Measurements from ENCODE around the gene EPHX1. TPM values are rescaled to one million over a fixed set of nuclear protein-coding genes. Genes with fewer than 3 reads are reported as not detected.
"Not testable (repeated sequence)": the region's sequence is repeated elsewhere in the genome, so short reads cannot be mapped to it uniquely, and the experiment has no call there.

The EPHX1 gene
- 1 to 10 TPM; 2.7 to 4.3 TPM for total RNA-seq

DNA sequence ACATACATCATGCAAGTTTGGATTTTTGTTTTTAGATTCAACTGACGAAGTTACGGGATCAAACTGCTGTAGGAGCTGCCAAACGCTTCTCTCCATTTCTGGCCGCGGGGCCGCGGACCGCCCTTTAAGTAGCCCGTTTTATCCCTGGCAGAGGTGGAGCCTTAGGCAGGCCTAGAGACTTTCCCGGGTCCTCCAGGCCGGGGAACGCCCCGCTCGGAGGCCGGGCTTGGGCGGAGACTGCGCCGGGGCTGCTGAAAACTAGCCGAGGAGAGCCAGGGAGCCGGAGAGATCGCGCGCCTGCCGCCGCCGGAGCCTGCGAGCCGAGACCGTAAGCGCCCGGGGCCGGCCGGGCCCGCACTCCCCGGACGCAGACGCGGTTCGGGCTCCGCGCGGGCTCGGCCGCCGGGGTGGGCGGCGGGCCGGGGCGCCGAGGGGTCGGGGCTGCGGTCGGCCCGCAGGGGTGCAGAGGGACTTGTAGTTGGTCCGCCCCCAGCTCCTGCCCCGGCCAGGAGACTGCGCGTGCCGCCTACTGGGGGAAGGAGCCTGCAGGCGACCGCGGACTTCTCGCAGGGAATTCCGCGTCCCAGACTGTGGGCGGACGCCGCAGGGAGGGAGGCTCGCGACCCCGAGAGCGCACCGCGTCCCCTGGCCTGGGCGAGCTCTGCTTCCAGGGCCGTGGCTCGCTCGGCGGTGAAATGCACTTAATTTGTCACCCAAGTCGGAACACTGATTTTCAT, at the start of gene EPHX1:
TSS of gene EPHX1 (plus strand) at position 283 of the 737 bp plus-strand sequence. CDS start 18,606 bp downstream, outside the sequence.
- H3K27ac Mint-ChIP-seq, result no peak within 1 kb of the TSS
- H3K4me3 Mint-ChIP-seq, result peak within 1 kb of the TSS; percentile 79
- H3K9me3 Mint-ChIP-seq, result no peaks in the 10 kb centered on the region
- H3K27me3 Mint-ChIP-seq, result peaks cover 5% of the 10 kb centered on the region
- H3K36me3 Mint-ChIP-seq, result no peaks in the 10 kb centered on the region
- DNase-seq, result peak; percentile 79
- H3K4me1 Mint-ChIP-seq, result peaks cover 13% of the 10 kb centered on the region

DNA sequence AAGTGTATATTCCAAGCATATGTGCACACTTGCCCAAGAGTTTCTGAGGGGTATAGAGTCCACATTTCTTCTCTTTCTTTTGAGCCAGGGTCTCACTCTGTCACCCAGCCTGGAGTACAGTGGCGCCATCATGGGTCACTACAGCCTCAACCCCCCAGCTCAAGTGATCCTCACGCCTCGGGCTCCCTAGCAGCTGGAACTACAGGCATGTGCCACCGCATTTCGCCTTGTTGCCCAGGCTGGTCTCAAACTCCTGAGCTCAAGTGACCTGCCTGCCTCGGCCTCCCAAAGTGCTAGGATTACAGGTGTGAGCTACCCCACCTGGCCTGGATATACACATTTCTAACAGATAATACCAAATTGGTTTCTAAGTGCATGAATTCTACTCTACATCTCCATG, 49.4 kb upstream of the EPHX1 start:
- H3K36me3 Mint-ChIP-seq, result no peaks in the 10 kb centered on the region
- no peaks in the 10 kb centered on the region for H3K9me3 Mint-ChIP-seq
- no peak overlapping the region for H3K4me3 Mint-ChIP-seq
- no peak for DNase-seq
- H3K27ac Mint-ChIP-seq, result no peak overlapping the region
- no peaks in the 10 kb centered on the region for H3K27me3 Mint-ChIP-seq
- H3K4me1 Mint-ChIP-seq, result no peaks in the 10 kb centered on the region

DNA sequence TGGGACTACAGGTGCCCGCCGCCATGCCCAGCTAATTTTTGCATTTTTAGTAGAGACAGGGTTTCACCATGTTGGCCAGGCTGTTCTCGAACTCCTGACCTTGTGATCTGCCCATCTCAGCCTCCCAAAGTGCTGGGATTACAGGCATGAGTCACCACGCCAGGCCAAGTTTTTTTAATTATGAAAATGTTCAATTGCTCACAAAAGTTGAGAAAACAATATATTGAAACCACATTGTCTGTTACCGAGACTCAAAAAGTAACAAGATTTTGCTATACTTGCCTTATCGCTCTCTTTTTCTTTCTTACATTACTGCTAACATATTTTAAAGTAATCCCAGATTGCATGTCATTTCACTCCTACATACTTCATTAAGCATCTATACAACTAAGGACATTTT, 48.5 kb upstream of the EPHX1 start:
- H3K27ac Mint-ChIP-seq, H3K27me3 Mint-ChIP-seq, DNase-seq, H3K36me3 Mint-ChIP-seq, H3K4me1 Mint-ChIP-seq, H3K4me3 Mint-ChIP-seq, H3K9me3 Mint-ChIP-seq: not testable (repeated sequence)

DNA sequence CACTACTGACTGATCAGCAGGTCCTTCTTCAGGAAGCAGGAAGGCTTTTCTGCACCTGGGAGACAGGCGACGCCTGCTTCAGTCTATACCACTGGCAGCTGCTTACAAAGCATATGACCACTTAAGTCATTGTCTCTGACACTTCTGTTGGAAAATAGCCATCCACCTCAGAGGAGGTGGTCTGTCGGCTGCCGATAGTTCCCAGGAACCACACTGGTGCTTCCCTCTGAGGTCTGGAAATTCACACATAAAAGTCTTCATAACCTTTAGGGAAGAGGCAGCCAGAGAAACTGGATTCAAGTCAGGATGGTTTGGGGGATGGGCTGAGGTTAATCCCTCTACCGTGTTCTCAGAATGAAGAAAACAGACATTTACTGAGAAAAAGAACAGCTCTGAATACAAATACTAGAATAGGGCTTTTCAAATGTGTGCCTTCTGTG, 47.9 kb upstream of the EPHX1 start:
- no peak for DNase-seq
- H3K9me3 Mint-ChIP-seq, result no peaks in the 10 kb centered on the region
- no peak overlapping the region for H3K27ac Mint-ChIP-seq
- H3K36me3 Mint-ChIP-seq, result no peaks in the 10 kb centered on the region
- H3K4me1 Mint-ChIP-seq, result no peaks in the 10 kb centered on the region
- no peaks in the 10 kb centered on the region for H3K27me3 Mint-ChIP-seq
- H3K4me3 Mint-ChIP-seq, result no peak overlapping the region

DNA sequence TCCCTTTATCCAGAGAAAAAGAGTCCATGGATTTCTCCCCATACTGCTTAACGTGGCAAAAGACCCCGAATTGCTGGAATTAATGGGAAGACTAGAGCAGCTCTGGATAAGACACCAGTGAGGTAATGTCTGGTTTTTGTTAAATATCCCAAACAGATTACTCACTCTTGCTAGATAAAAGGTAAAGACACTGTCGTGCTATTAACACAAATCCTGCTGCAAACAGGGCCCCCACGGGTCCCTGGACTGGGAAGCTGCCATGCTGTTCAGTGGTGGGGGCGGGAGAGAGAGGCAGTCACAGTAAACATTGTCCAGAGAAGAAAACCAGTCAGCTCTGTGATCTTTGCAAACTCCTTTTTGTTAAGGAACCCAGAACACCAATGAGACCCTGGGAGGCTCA, 47.5 kb upstream of the EPHX1 start:
- Mint-ChIP-seq H3K27ac (no peak overlapping the region), H3K36me3 (no peaks in the 10 kb centered on the region)

DNA sequence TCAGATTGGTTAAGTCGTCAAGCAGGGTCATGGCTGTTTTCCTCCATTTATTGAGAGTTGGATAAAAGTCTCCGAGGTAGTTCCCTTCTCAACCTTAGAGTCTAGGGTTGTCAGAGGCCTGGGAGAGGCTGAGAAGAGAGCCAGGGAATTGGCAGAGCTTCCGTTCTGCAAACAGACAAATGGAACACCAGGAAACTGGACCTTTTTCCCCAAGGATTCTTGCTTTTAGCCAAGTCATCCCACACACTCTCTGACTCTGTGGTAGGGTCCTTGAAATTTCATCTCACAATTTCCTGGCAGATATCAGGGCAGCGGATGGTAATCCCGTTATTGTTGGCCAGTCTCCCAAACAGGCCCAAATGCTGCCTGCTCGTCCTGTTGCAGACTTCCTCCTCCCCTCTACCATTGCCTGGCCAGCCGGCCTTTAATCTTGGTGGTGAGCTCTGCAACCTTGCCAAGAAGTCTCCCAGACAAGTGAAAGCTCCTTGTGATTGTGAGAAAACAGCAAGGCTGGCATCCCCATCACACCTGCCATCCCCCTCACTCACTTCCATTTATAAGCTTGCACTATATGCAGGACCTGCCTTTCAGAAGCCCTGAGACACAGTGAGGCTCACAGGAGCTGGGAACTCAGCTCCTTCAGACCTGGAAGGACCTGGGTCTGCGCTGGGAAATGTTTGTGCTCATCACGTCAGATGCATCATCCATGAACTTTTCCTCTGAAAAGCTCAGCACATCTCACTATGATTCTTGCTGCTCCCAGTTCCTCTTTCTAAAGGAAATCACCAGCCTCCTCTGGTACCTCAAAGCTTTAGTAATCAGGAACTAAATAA, 46.0 kb upstream of the EPHX1 start:
- Mint-ChIP-seq H3K27ac (no peak overlapping the region), H3K4me3 (no peak overlapping the region), H3K4me1 (no peaks in the 10 kb centered on the region)

More for the DNA sequence above, 47.5 kb upstream of the EPHX1 start:
- no peak for DNase-seq
- Mint-ChIP-seq H3K4me1 (no peaks in the 10 kb centered on the region), H3K4me3 (no peak overlapping the region), H3K9me3 (no peaks in the 10 kb centered on the region), H3K27me3 (no peaks in the 10 kb centered on the region)

DNA sequence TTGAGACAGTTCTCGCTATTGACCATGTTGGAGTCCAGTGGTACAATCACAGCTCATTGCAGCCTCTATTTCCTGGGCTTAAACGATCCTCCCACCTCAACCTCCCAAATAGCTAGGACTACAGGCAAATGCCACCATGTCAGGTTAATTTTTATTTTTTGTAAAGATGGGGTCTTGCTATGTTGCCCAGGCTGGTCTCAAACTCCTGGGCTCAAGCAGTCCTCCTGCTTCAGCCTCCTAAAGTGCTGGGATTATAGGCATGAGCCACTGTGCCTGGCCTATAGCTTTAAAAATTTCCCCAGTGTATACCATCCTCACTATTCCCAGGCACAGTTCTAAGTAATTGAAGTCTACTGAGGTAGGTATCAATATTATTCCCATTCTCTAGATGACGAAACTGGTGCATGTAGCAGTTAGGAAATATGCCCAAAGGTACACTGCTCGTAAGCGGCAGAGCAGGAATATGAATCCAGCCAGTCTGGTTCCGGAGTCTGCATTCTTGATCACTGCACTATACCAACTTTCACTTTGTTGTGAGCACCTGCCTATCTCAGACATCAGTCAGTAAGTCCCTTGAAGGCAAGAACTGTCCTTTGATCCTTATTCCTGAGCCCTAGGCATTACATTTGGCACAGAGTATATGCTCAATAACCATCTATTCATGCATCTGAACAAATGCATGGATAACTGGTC, 43.8 kb upstream of the EPHX1 start:
- Mint-ChIP-seq H3K36me3 (no peaks in the 10 kb centered on the region), H3K4me1 (no peaks in the 10 kb centered on the region), H3K27me3 (no peaks in the 10 kb centered on the region)

More for the DNA sequence above, 46.0 kb upstream of the EPHX1 start:
- no peak for DNase-seq
- Mint-ChIP-seq H3K27me3 (no peaks in the 10 kb centered on the region), H3K36me3 (no peaks in the 10 kb centered on the region), H3K9me3 (no peaks in the 10 kb centered on the region)

DNA sequence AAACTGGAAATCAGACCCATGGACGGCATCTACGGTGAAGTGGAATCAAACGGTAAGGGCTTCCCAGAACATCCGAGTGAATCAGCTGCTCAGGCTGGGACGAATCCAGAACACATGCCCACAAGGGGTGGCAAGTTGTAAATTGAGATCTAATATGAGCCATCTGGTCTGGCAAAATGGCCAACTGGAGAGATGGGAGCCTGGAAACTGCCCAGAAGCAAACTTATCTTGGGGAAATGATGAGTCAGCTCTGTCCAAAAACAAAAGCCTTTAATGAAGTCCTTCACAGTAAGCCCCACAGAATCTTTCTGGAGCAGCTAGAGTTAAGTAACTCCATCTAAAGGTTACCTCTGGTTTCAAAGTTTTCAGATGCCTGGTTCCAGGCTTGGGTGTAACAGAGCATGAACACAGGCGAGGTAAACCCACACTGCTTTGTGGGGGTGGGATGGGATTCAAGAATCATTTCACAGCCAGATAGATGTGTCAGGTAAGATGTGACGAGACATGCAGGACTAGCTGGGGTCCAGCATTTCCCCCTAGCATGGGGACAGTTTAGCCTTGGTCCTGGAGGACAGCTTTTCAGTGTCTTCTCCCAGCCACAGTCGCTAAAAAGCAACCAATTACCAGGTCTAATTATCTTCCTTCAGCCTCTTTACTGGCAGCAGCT, 42.8 kb upstream of the EPHX1 start:
- DNase-seq, result no peak
- H3K9me3 Mint-ChIP-seq, result no peaks in the 10 kb centered on the region
- H3K36me3 Mint-ChIP-seq, result no peaks in the 10 kb centered on the region
- no peaks in the 10 kb centered on the region for H3K4me1 Mint-ChIP-seq
- no peak overlapping the region for H3K27ac Mint-ChIP-seq
- H3K27me3 Mint-ChIP-seq, result no peaks in the 10 kb centered on the region
- no peak overlapping the region for H3K4me3 Mint-ChIP-seq

More for the DNA sequence above, 43.8 kb upstream of the EPHX1 start:
- Mint-ChIP-seq H3K4me3 (no peak overlapping the region), H3K27ac (no peak overlapping the region), H3K9me3 (no peaks in the 10 kb centered on the region)
- no peak for DNase-seq

DNA sequence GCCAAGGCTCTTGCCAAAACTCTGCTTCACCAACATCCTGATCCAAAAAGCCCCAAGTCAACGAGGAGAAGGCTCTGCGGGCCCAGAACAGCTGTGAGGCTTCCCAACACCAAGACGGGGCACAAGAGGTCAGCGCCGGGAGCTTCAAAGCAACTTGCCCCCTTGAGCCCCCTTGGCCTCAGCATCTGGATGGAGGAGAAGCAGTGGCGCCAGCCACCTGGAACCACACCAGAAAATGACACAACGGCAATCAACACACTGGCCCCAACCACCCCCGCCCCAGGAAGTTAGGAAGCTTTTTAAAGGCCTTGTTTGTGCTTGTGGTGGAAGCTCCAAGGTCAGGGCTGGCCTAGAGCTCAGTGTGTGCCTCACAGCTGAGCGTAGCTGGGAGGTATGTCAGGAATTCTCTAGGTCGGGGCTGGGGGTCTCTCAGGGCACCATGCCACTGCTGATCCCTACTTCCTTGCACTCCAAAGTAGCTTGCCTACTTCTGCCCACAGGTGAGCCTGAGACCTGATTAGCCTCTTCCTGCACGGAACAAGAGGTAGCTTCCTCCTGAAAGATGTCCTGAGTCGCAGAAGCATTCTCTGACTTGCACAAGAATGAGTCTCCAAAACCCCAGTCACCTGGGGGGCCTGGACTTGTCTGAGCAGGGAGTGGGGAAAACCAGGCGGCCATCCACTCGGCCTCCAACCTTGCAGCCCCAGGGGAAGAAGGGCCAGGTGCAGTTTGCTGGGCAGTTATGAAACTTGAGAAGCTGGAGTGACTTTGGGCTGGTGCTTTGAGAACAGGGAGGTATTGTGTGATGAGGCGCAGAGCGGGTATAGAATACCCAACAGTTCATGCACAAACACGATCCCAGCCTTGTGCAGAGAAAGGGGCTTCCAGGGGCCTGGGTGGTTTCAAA, 42.0 kb upstream of the EPHX1 start:
- DNase-seq, result no peak
- Mint-ChIP-seq H3K4me3 (no peak overlapping the region), H3K27me3 (no peaks in the 10 kb centered on the region), H3K36me3 (no peaks in the 10 kb centered on the region), H3K4me1 (no peaks in the 10 kb centered on the region), H3K27ac (no peak overlapping the region), H3K9me3 (no peaks in the 10 kb centered on the region)

DNA sequence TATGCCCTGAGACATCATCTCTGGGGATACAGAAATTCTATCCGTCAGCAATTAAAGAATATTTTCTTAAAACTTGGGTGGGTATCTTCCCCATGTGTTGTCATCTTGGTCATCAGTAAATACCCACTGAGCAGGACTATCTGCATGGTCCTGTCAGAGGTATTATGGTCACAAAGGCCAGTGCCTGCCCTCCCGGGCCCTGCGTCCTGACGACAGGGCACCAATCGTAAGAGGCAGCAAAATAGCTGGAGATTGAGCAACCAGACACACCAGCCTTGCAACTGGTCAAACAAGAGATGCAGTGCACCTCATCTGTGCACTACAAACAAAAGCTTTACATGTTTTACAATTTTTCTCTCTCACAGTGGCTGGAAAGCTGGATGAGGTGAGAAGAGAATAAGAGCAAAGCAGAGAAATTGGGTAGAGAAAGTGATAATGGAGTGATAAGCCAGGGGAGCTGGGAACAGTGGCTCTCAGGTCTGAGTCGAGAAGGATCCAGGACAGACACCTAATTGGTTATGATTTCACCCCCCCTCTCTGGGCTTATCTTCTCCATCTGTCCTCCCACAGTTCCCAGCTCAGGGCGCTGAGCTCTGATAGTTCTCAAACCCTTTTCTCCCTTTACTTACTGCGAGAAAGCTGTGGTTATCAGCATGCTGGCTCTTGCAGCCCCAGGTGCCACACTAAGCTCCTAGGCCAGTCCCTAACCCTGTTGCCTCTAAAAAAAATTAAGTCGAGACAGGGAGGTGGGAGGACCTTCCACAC, 41.1 kb upstream of the EPHX1 start:
- no peak overlapping the region for H3K4me3 Mint-ChIP-seq
- no peaks in the 10 kb centered on the region for H3K36me3 Mint-ChIP-seq
- no peak overlapping the region for H3K27ac Mint-ChIP-seq
- H3K4me1 Mint-ChIP-seq, result no peaks in the 10 kb centered on the region
- no peak for DNase-seq
- H3K9me3 Mint-ChIP-seq, result no peaks in the 10 kb centered on the region
- no peaks in the 10 kb centered on the region for H3K27me3 Mint-ChIP-seq

DNA sequence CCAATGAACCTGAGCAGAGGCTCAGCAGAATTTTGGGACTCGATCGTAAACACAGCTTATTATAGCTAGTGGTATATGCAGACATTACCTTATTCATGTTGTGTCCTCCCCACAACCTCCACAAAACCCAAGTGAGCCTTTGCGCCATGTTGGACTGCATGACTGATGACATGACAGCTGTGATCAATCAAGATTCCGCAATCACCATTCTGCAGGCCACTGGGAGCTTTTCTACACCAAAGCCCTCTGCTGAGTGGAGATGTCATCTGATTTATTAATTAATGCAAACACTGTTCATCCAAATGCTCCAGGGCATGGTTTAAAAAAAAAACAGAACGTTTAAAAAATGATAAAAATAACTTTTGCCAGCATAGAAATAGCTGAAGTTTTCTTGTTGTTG, 40.2 kb upstream of the EPHX1 start:
- H3K9me3 Mint-ChIP-seq, result no peaks in the 10 kb centered on the region
- no peak overlapping the region for H3K4me3 Mint-ChIP-seq
- no peak overlapping the region for H3K27ac Mint-ChIP-seq
- no peaks in the 10 kb centered on the region for H3K27me3 Mint-ChIP-seq
- peaks cover 3% of the 10 kb centered on the region for H3K36me3 Mint-ChIP-seq
- no peak for DNase-seq
- H3K4me1 Mint-ChIP-seq, result peaks cover 5% of the 10 kb centered on the region

DNA sequence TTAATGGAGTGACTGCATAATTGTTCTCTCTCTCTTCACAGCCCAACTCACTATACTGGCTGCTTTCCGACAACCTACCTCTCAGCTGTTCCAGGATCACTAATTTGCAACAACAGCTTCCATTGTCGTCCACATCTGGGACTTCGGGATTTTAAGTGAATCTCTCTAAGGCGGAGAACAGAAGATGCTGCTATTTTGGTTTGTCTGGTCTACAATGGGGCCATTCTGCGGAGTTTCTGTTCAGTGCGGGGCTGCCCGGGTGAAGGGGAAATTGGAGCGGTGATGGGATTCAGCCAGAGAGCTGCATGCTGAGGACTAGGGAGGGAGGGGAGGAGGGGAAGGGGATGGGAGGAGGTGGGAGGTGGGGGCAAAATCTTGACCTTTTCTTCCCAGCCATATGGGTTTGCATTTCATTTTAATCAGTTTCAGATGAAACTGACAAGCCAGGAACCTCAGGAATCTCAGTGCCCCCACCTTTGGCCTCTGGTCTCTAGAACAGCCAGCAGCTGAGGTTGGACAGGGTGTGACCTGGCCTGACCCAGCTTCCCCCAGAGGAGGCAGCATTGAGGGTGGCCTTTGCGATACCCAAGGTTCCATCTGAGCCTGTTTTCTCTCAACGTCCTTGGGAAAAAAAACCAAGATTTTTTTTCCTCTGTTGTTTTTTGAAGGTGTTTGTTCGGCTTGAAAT, 39.2 kb upstream of the EPHX1 start:
- Mint-ChIP-seq H3K9me3 (peaks cover 2% of the 10 kb centered on the region), H3K4me1 (peaks cover 5% of the 10 kb centered on the region), H3K27me3 (no peaks in the 10 kb centered on the region)

More for the DNA sequence above, 39.2 kb upstream of the EPHX1 start:
- H3K36me3 Mint-ChIP-seq, result peaks cover 5% of the 10 kb centered on the region
- H3K4me3 Mint-ChIP-seq, result no peak overlapping the region
- no peak for DNase-seq
- H3K27ac Mint-ChIP-seq, result no peak overlapping the region

All from activated naive CD8-positive, alpha-beta T cell treated with anti-CD3 and anti-CD28 coated beads for 36 hours (primary cell).